Measurements from ENCODE around the gene ASIC2. TPM values are rescaled to one million over a fixed set of nuclear protein-coding genes. Genes with fewer than 3 reads are reported as not detected.

ASIC2 gene
- total and polyA plus RNA-seq, 9 of the 15 experiments (the other 6 are each of a cell fraction or from before 2014, with no cell fraction given) = not detected

DNA sequence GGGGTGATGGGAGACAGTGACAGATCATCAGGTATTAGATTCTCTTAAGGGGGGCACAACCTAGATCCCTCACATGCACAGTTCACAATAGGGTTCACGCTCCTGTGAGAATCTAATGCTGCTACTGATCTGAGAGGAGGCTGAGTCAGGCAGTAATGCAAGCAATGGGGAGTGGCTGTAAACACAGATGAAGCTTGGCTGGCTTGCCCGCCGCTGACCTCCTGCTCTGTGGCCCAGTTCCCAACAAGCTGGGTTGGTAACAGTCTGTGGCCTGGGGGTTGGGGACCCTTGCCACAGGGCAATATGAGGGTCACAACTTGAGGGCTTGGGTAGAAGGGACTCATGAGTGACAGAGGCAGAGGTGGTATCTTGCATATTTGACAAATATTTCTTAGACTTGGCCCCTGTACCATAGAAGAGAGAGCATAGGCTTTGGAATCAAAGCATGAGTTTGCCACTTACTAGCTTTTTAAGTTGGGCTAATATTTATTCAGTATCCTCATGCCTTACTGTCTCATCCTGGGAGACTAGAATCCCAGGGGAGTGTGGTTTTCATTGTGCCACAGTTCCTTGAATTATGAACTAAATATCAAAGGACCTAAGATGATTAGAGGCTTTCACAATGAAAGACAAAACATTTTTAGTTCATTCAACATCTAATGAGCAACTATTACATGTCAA, 168.1 kb downstream of the ASIC2 start:
- Histone ChIP-seq H3K27me3 (ENCODE audit: control insufficient read depth in 2 of 2, insufficient read depth in 2 of 2, low read length in 2 of 2) (peaks cover 25 to 39% of the 10 kb centered on the region in 2 experiments; a peak in 3 of 5 replicates), H3K27ac (ENCODE audit: extremely low read depth, low read depth, low read length) (no peak overlapping the region), H3K9ac (ENCODE audit: insufficient read depth in 1 of 2, low read depth in 2 of 2, low read length in 2 of 2) (no peak overlapping the region), H3K9me1 (ENCODE audit: control insufficient read depth, insufficient read depth, low read length) (no peaks in the 10 kb centered on the region), H4K20me1 (replicated peaks; ENCODE audit: control insufficient read depth, insufficient read depth, low read length) (no peaks in the 10 kb centered on the region; the same call in 1 of the 2 replicates), H2AFZ (ENCODE audit: low read depth, low read length) (no peak overlapping the region), H3K79me2 (ENCODE audit: control insufficient read depth, insufficient read depth, low read length) (no peaks in the 10 kb centered on the region), H3K36me3 (ENCODE audit: control insufficient read depth, insufficient read depth, low read length) (no peaks in the 10 kb centered on the region), H3K4me3 (no peak overlapping the region), H3K4me2 (ENCODE audit: insufficient read depth, low read length) (no peak overlapping the region), H3K4me1 (replicated peaks in 1 of 2; ENCODE audit: control insufficient read depth in 2 of 2, insufficient read depth in 2 of 2, low read length in 2 of 2) (no peaks in the 10 kb centered on the region), H3K9me3 (replicated peaks; ENCODE audit: control insufficient read depth, insufficient read depth, low read depth, low read length) (no peaks in the 10 kb centered on the region)
- in situ Hi-C loops (cut with MboI) (no loop called here), intact Hi-C loops (cut with micrococcal nuclease) (no loop called here)
- CTCF ChIA-PET (ENCODE audit: low intra/inter-chr PET ratio) = no interaction called here
- ATAC-seq (no peak), FAIRE-seq (no peak), DNase-seq (ENCODE audit: extremely low read depth in 1 of 4, low spot score in 3 of 4) (no peak)
- TF ChIP-seq, protein P1, sequence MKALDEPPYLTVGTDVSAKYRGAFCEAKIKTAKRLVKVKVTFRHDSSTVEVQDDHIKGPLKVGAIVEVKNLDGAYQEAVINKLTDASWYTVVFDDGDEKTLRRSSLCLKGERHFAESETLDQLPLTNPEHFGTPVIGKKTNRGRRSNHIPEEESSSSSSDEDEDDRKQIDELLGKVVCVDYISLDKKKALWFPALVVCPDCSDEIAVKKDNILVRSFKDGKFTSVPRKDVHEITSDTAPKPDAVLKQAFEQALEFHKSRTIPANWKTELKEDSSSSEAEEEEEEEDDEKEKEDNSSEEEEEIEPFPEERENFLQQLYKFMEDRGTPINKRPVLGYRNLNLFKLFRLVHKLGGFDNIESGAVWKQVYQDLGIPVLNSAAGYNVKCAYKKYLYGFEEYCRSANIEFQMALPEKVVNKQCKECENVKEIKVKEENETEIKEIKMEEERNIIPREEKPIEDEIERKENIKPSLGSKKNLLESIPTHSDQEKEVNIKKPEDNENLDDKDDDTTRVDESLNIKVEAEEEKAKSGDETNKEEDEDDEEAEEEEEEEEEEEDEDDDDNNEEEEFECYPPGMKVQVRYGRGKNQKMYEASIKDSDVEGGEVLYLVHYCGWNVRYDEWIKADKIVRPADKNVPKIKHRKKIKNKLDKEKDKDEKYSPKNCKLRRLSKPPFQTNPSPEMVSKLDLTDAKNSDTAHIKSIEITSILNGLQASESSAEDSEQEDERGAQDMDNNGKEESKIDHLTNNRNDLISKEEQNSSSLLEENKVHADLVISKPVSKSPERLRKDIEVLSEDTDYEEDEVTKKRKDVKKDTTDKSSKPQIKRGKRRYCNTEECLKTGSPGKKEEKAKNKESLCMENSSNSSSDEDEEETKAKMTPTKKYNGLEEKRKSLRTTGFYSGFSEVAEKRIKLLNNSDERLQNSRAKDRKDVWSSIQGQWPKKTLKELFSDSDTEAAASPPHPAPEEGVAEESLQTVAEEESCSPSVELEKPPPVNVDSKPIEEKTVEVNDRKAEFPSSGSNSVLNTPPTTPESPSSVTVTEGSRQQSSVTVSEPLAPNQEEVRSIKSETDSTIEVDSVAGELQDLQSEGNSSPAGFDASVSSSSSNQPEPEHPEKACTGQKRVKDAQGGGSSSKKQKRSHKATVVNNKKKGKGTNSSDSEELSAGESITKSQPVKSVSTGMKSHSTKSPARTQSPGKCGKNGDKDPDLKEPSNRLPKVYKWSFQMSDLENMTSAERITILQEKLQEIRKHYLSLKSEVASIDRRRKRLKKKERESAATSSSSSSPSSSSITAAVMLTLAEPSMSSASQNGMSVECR (CRISPR knock-in tag; IDR thresholded peaks at IDR 0.05) = no peak
- no peak for TF ChIP-seq TCF15 (CRISPR knock-in tag; IDR thresholded peaks at IDR 0.05)
- no peak for TF ChIP-seq NR4A1 (CRISPR knock-in tag; IDR thresholded peaks at IDR 0.05)
- TF ChIP-seq NR4A1 (tag; IDR thresholded peaks at IDR 0.05) = no peak
- TF ChIP-seq CHD1 (IDR thresholded peaks at IDR 0.05; ENCODE audit: low read length) = no peak
- TF ChIP-seq U2AF2 (optimal IDR thresholded peaks at IDR 0.05; ENCODE audit: low read depth, low read length) = no peak
- no TSS peak for BruUV-seq (replicated peaks)
- WGBS (ENCODE audit: insufficient coverage, low coverage, missing lambda C conversion rate) = 0% methylated on average over 3 of the region's 3 CpGs
- POLR2A ChIA-PET = interaction anchor here (0.7 kb wide), 1 partner anchor 638 kb away, joined by 3 read pairs; no protein-coding TSS in a partner anchor
